Measurements from ENCODE around the gene CSMD2.

The CSMD2 gene

DNA sequence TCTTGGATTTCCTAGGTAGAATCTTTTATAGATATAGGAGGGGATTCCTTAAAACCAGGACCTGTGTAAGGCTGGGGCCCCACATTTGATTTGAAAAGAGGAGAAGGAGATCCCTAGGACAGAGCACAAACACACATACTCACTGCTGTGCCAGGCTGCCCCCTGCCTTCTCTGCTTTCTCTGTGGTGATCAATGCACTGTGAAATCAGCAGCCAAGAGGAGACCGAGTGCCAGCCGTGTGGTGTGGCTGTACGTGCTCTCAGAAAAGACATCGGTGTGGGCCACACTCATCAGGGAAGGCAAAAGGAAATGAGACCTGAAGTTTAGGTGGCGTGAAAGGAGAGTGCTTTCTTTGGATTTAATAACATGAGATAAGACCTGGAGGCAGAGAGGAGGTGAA is 498.4 kb downstream of the CSMD2 start:
- Histone ChIP-seq H3K27ac (ENCODE audit: low read depth, low read length, severe bottlenecking) (no peak overlapping the region), H3K9me3 (ENCODE audit: control insufficient read depth, low read length) (peaks cover 7% of the 10 kb centered on the region), H3K4me1 (ENCODE audit: control insufficient read depth, insufficient read depth, low read length, poor library complexity, severe bottlenecking) (no peaks in the 10 kb centered on the region), H3K4me3 (ENCODE audit: extremely low read depth, insufficient read depth, low read length, poor library complexity, severe bottlenecking) (no peak overlapping the region), H3K36me3 (ENCODE audit: control insufficient read depth, insufficient read depth, low read length) (no peaks in the 10 kb centered on the region)
- 93 to 94% methylated on average over 5 of the region's 5 CpGs for WGBS, 2 experiments (ENCODE audit: insufficient coverage in 2 of 2)

DNA sequence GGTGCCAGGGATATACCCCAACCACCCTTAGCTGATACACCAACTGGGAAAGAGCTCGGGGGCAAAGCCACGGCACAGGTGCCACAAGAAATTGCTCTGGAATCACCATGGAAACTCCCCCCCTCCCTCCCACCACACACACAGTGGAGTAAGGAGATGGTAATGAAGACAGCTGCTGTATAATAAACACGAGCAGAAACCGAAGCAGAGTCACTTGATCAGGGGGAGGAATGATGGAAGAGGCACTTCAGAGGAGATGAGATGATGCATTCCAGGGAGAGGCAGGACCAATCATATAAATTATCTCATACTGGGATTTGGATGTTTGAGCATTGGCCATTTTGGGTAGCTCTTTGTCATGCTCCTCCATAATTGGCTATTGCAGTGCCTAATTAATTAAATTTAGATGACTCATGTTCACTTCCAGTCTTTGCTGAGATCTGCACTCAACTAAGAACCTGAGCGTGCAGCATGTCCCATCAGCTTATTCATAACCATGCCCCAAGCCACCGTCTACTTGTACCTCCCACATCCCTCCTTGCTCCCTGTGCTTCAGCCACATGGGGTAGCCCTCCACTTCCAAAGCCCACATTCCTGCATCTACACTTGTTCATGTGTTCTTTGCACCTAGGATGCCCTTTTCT is 503.1 kb downstream of the CSMD2 start:
- Histone ChIP-seq H3K9me3 (ENCODE audit: control insufficient read depth, low read length) (no peaks in the 10 kb centered on the region), H3K4me3 (ENCODE audit: extremely low read depth, insufficient read depth, low read length, poor library complexity, severe bottlenecking) (no peak overlapping the region), H3K27ac (ENCODE audit: low read depth, low read length, severe bottlenecking) (no peak overlapping the region), H3K4me1 (ENCODE audit: control insufficient read depth, insufficient read depth, low read length, poor library complexity, severe bottlenecking) (no peaks in the 10 kb centered on the region), H3K36me3 (ENCODE audit: control insufficient read depth, insufficient read depth, low read length) (no peaks in the 10 kb centered on the region)
- WGBS, 2 experiments (ENCODE audit: insufficient coverage in 2 of 2), result 83 to 96% methylated on average over 2 to 4 of the region's 6 CpGs

DNA sequence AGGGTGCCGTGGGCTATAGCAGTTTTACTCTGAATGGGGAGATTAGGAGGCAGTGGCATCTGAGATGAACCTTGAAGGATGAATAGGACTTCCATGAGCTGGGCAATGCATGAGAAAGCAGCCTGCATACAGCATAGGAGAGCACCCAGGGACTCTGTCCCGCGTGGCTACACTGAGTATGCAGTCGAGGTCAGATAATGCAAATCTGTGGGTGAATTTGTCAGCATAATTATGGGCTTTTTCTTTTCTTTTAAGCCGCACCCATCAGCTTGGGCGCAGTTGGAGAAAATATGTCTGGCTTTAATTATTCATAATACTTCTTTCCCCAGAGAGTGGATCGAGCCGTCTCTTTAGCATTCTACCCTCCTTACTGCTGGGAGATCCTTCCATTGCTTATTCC is 504.1 kb downstream of the CSMD2 start:
- H3K4me1 ChIP-seq (ENCODE audit: control insufficient read depth, insufficient read depth, low read length, poor library complexity, severe bottlenecking), result no peaks in the 10 kb centered on the region
- H3K9me3 ChIP-seq (ENCODE audit: control insufficient read depth, low read length), result no peaks in the 10 kb centered on the region
- no peak overlapping the region for H3K4me3 ChIP-seq (ENCODE audit: extremely low read depth, insufficient read depth, low read length, poor library complexity, severe bottlenecking)
- no peak overlapping the region for H3K27ac ChIP-seq (ENCODE audit: low read depth, low read length, severe bottlenecking)
- H3K36me3 ChIP-seq (ENCODE audit: control insufficient read depth, insufficient read depth, low read length), result no peaks in the 10 kb centered on the region
- 94 to 100% methylated on average over 3 to 6 of the region's 8 CpGs for WGBS, 2 experiments (ENCODE audit: insufficient coverage in 2 of 2)

DNA sequence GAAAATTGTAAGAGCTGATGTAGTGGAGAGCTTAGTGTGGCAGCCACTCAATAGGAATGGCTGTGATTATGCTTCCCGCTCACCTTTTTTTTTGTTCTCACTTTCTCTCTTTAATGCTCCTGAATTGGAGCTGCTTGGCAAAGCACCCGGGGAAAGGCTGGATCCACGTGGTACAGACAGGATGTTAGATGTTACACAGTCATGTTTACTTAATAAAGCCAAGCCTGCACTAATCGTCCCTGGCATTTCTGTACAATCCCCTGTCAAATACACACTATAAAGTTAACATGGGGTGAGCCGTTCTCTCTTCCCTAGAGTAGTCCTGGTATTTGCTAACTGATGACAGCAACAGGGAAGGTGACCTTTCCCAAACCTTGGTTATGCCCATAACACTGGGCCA is 504.8 kb downstream of the CSMD2 start:
- WGBS, 2 experiments (ENCODE audit: insufficient coverage in 2 of 2), result 79 to 84% methylated on average over 2 to 3 of the region's 5 CpGs
- Histone ChIP-seq H3K27ac (ENCODE audit: low read depth, low read length, severe bottlenecking) (no peak overlapping the region), H3K36me3 (ENCODE audit: control insufficient read depth, insufficient read depth, low read length) (no peaks in the 10 kb centered on the region), H3K4me1 (ENCODE audit: control insufficient read depth, insufficient read depth, low read length, poor library complexity, severe bottlenecking) (no peaks in the 10 kb centered on the region), H3K4me3 (ENCODE audit: extremely low read depth, insufficient read depth, low read length, poor library complexity, severe bottlenecking) (no peak overlapping the region), H3K9me3 (ENCODE audit: control insufficient read depth, low read length) (no peaks in the 10 kb centered on the region)

DNA sequence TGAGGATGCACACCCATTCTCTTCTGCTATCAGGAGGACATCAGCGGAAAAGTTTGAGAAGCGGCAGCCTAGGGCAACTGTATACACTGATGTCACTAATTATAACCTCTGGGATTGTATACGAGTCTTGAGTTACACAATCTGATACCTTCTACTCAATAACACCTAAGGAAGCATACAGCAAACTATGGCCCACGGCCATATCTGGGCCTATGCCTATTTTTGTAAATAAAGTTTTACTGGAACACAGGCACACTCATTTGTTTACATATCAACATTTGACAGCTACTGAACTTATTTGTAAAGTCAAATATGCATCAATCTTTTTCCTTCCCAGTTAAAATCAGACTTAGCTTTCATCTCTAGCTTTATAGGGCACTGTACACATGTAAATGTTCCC is 505.4 kb downstream of the CSMD2 start:
- H3K36me3 ChIP-seq (ENCODE audit: control insufficient read depth, insufficient read depth, low read length), result no peaks in the 10 kb centered on the region
- no peak overlapping the region for H3K27ac ChIP-seq (ENCODE audit: low read depth, low read length, severe bottlenecking)
- H3K4me3 ChIP-seq (ENCODE audit: extremely low read depth, insufficient read depth, low read length, poor library complexity, severe bottlenecking), result no peak overlapping the region
- 93% methylated on average over 3 to 4 of the region's 4 CpGs for WGBS, 2 experiments (ENCODE audit: insufficient coverage in 2 of 2)
- H3K9me3 ChIP-seq (ENCODE audit: control insufficient read depth, low read length), result no peaks in the 10 kb centered on the region
- no peaks in the 10 kb centered on the region for H3K4me1 ChIP-seq (ENCODE audit: control insufficient read depth, insufficient read depth, low read length, poor library complexity, severe bottlenecking)

DNA sequence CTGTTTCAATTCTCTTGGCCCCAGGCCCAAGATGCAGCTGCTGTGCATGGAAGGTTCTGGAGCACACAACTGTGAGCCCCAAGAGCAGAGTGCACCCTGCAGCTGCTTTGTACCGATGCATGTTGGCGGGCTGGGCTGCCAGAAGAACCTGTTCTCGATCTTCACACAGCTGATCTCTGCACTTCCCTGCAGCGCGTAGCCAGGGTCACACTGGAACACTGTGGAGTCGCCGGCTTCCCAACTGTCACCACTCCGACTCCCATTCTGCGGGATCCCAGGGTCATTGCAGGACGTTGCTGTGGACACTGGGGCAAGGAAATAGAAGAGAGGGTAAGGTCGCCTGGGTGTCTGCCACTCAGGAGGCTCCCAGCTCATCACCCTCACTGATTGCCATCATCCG is 507.2 kb downstream of the CSMD2 start:
- H3K4me1 ChIP-seq (ENCODE audit: control insufficient read depth, insufficient read depth, low read length, poor library complexity, severe bottlenecking), result no peaks in the 10 kb centered on the region
- H3K27ac ChIP-seq (ENCODE audit: low read depth, low read length, severe bottlenecking), result no peak overlapping the region
- 91 to 94% methylated on average over 10 of the region's 12 CpGs for WGBS, 2 experiments (ENCODE audit: insufficient coverage in 2 of 2)
- H3K36me3 ChIP-seq (ENCODE audit: control insufficient read depth, insufficient read depth, low read length), result no peaks in the 10 kb centered on the region
- H3K9me3 ChIP-seq (ENCODE audit: control insufficient read depth, low read length), result no peaks in the 10 kb centered on the region
- H3K4me3 ChIP-seq (ENCODE audit: extremely low read depth, insufficient read depth, low read length, poor library complexity, severe bottlenecking), result no peak overlapping the region

DNA sequence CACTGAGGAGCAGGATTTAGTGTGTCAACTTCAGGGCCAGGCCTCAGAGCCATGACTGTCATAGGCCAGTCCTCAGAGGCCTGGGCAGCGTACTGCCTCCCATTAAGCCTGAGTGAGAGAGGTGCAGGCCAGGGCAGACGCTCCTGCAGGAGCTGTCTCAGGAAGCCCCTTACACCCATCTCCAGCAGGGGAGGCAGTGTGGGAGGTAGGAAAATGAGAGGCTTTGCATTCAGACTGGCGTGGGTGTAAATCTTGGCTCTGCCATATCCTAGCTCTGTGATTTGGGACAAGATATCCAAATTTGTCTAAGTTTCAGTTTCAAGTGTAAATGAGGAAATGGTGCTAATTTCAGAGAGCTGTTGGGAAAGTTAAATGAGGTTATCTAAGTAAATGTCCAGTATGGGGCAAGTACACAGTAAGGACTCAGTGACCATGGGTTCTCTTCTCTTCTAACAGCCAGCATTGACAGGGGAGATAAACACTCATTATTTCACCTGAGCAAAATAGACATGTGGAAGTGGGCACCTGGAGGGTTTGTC is 508.5 kb downstream of the CSMD2 start:
- Histone ChIP-seq H3K36me3 (ENCODE audit: control insufficient read depth, insufficient read depth, low read length) (no peaks in the 10 kb centered on the region), H3K27ac (ENCODE audit: low read depth, low read length, severe bottlenecking) (no peak overlapping the region), H3K4me1 (ENCODE audit: control insufficient read depth, insufficient read depth, low read length, poor library complexity, severe bottlenecking) (no peaks in the 10 kb centered on the region), H3K4me3 (ENCODE audit: extremely low read depth, insufficient read depth, low read length, poor library complexity, severe bottlenecking) (no peak overlapping the region), H3K9me3 (ENCODE audit: control insufficient read depth, low read length) (no peaks in the 10 kb centered on the region)
- WGBS, 2 experiments (ENCODE audit: insufficient coverage in 2 of 2), result 100% methylated on average over 1 to 2 of the region's 3 CpGs

DNA sequence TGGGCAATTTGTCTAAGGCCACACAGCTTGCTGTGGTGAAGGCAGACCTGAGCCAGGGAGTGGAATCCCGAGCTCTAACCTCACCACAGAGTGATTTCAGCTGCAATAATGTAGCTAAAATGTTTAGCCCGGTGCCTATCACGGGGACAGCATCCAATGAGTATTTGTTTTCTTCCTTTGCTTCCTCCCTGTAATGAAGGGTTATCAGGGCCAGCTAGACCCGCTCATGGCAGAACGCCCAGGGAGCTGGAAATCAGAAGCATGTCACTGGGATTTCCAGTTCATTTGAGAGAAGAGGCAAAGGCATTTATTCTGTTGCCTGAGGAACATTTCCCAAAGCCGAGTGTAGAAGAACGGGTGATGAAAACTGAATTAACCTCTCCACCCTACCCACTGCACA is 509.5 kb downstream of the CSMD2 start:
- H3K4me1 ChIP-seq (ENCODE audit: control insufficient read depth, insufficient read depth, low read length, poor library complexity, severe bottlenecking), result no peaks in the 10 kb centered on the region
- 88 to 100% methylated on average over 5 to 6 of the region's 7 CpGs for WGBS, 2 experiments (ENCODE audit: insufficient coverage in 2 of 2)
- no peaks in the 10 kb centered on the region for H3K9me3 ChIP-seq (ENCODE audit: control insufficient read depth, low read length)
- no peak overlapping the region for H3K4me3 ChIP-seq (ENCODE audit: extremely low read depth, insufficient read depth, low read length, poor library complexity, severe bottlenecking)
- no peak overlapping the region for H3K27ac ChIP-seq (ENCODE audit: low read depth, low read length, severe bottlenecking)
- no peaks in the 10 kb centered on the region for H3K36me3 ChIP-seq (ENCODE audit: control insufficient read depth, insufficient read depth, low read length)

DNA sequence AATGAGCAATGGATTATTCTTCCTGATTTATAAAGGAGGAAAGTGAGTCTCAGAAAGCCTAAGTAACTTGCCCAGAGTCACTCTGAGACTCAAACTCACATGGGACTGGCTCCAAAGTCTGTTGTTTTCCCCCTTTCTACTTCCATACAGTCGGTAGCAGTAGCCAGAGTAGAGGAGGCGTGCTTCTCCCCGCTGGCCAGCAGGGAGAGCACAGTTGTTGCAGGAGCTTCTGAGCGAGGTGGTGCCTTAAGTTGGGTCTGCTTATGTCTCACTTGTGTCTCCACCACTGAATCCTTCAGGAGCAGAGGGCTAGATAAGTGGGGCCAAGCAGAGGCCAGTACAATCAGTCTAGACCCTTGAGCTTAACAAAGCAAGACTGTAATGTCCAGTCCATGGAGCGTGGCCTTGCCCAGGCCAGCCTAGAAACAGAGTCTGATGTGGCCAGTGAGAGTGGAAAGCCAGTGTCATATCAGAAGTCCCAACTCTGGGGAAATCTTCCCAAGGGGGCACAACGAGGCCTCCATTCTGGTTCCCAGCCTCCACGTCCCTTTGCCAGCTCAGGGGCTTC is 510.7 kb downstream of the CSMD2 start:
- H3K36me3 ChIP-seq (ENCODE audit: control insufficient read depth, insufficient read depth, low read length), result no peaks in the 10 kb centered on the region
- no peaks in the 10 kb centered on the region for H3K4me1 ChIP-seq (ENCODE audit: control insufficient read depth, insufficient read depth, low read length, poor library complexity, severe bottlenecking)
- no peak overlapping the region for H3K4me3 ChIP-seq (ENCODE audit: extremely low read depth, insufficient read depth, low read length, poor library complexity, severe bottlenecking)
- no peaks in the 10 kb centered on the region for H3K9me3 ChIP-seq (ENCODE audit: control insufficient read depth, low read length)
- H3K27ac ChIP-seq (ENCODE audit: low read depth, low read length, severe bottlenecking), result no peak overlapping the region
- WGBS, 2 experiments (ENCODE audit: insufficient coverage in 2 of 2), result 74 to 87% methylated on average over 3 to 5 of the region's 7 CpGs

DNA sequence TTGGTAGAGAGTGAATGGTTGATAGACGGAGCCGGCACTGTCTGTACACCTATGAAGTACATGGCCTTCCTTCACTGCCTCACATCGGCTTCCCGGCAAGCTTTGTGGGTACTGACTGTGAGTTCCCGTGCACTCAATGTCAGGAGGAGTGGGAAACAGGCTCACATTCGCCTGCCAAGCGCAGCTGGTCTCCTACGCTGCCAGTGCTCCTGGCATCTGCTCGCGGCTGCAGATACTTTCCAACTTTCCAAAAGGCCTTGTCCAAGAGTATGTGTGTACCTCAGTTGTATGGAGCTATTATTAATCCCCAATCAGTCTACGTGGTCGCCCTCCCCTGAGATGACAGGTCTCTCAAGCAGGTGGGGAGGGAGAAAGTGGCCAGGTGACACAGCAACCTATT is 511.8 kb downstream of the CSMD2 start:
- 91 to 97% methylated on average over 7 to 10 of the region's 12 CpGs for WGBS, 2 experiments (ENCODE audit: insufficient coverage in 2 of 2)
- no peaks in the 10 kb centered on the region for H3K9me3 ChIP-seq (ENCODE audit: control insufficient read depth, low read length)
- no peak overlapping the region for H3K4me3 ChIP-seq (ENCODE audit: extremely low read depth, insufficient read depth, low read length, poor library complexity, severe bottlenecking)
- H3K27ac ChIP-seq (ENCODE audit: low read depth, low read length, severe bottlenecking), result no peak overlapping the region
- H3K4me1 ChIP-seq (ENCODE audit: control insufficient read depth, insufficient read depth, low read length, poor library complexity, severe bottlenecking), result no peaks in the 10 kb centered on the region
- no peaks in the 10 kb centered on the region for H3K36me3 ChIP-seq (ENCODE audit: control insufficient read depth, insufficient read depth, low read length)

DNA sequence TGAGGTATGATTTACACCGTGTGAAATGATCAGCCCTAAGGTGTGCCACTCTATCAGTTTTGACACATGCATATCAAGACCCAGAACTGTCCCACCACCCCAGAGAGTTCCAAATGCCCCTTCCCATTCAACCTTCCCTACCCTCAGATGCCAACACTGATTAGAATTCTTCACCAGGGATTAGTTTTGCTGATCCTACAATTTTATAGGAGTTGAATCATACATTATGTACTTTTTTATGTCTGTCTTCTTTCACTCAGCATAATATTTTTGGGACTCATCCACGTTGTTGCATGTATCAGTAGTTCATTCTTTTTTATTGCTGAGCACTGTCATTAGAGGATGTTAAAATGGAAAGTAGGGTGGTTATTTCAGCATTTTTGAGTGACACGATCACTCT is 514.3 kb downstream of the CSMD2 start:
- Histone ChIP-seq H3K4me1 (ENCODE audit: control insufficient read depth, insufficient read depth, low read length, poor library complexity, severe bottlenecking) (no peaks in the 10 kb centered on the region), H3K4me3 (ENCODE audit: extremely low read depth, insufficient read depth, low read length, poor library complexity, severe bottlenecking) (no peak overlapping the region), H3K36me3 (ENCODE audit: control insufficient read depth, insufficient read depth, low read length) (no peaks in the 10 kb centered on the region), H3K27ac (ENCODE audit: low read depth, low read length, severe bottlenecking) (no peak overlapping the region), H3K9me3 (ENCODE audit: control insufficient read depth, low read length) (no peaks in the 10 kb centered on the region)
- WGBS, 2 experiments (ENCODE audit: insufficient coverage in 2 of 2), result 100% methylated on average over 1 to 2 of the region's 3 CpGs

All from mesodermal cell (in vitro differentiated cells).